SU-DHL-6 (cell line): ENCODE results near the gene HMGCR.
A peak's percentile ranks its signal among the peaks of the same experiment; 100 is the strongest.

Experiments used
- H2AFZ ChIP-seq: fragments of 200-600 bp; sonication (generic); 2 replicates; pipeline ENCODE4 v1.6.1; 2014; ENCODE audit warnings: low read depth, mild to moderate bottlenecking, moderate library complexity, mixed read lengths, antibody characterized with exemption, low read length; ENCODE audit not compliant: severe bottlenecking
- H3F3A ChIP-seq: fragments of 200-600 bp; shearing (Covaris generic); 2 replicates; pipeline ENCODE4 v1.6.0; 2016; ENCODE audit warnings: antibody characterized with exemption, mild to moderate bottlenecking; ENCODE audit not compliant: insufficient read depth
- H3K27ac ChIP-seq: fragments of 200-600 bp; sonication (generic); 2 replicates; pipeline ENCODE4 v1.5.1; 2016; ENCODE audit warnings: low read depth, mild to moderate bottlenecking, low read length, moderate library complexity, mixed read lengths
- H3K27me3 ChIP-seq: fragments of 200-600 bp; sonication (generic), shearing (Covaris generic); 2 replicates; pipeline ENCODE4 v1.6.0; 2014; ENCODE audit warnings: mild to moderate bottlenecking, low read length
- H3K36me3 ChIP-seq: fragments of 200-600 bp; sonication (generic); 2 replicates; pipeline ENCODE4 v1.6.1; 2014; ENCODE audit warnings: mild to moderate bottlenecking, low read length, mixed read lengths
- H3K4me2 ChIP-seq: fragments of 300-600, 200-600 bp; shearing (Covaris generic), sonication (generic); 2 replicates; pipeline ENCODE4 v1.6.0; 2014; ENCODE audit warnings: low read length, low read depth, mild to moderate bottlenecking; ENCODE audit not compliant: poor library complexity, severe bottlenecking
- H3K4me3 ChIP-seq: fragments of 200-600 bp; sonication (generic); 2 replicates; pipeline ENCODE4 v1.5.1; 2014; ENCODE audit warnings: antibody characterized with exemption, low read length, mild to moderate bottlenecking, mixed read lengths; ENCODE audit not compliant: insufficient read depth, poor library complexity, severe bottlenecking
- H3K79me2 ChIP-seq: fragments of 200-600 bp; sonication (generic); 2 replicates; pipeline ENCODE4 v1.6.1; 2014; ENCODE audit warnings: mild to moderate bottlenecking, low read length, moderate library complexity; ENCODE audit not compliant: insufficient read depth
- H3K9ac ChIP-seq: fragments of 200-600 bp; sonication (generic); 2 replicates; pipeline ENCODE4 v1.7.0; 2014; ENCODE audit warnings: mild to moderate bottlenecking, low read length
- H3K9me2 ChIP-seq: fragments of 200-600 bp; sonication (generic); replicated peaks from 2 replicates; pipeline ENCODE4 v1.6.1; 2014; ENCODE audit warnings: low read length; ENCODE audit not compliant: insufficient read depth
- H3K9me3 ChIP-seq: fragments of 200-600 bp; sonication (generic); 2 replicates; pipeline ENCODE4 v1.6.1; 2014; ENCODE audit warnings: low read length, mixed read lengths; ENCODE audit not compliant: insufficient read depth
- H4K20me1 ChIP-seq: fragments of 200-600 bp; sonication (generic); 2 replicates; pipeline ENCODE4 v1.6.1; 2014; ENCODE audit warnings: low read depth, mild to moderate bottlenecking, antibody characterized with exemption, low read length, moderate library complexity, mixed read lengths
- EZH2phosphoT487 ChIP-seq: fragments of 200-600 bp; sonication (generic), shearing (Covaris generic); conservative IDR thresholded peaks from 2 replicates; pipeline ENCODE4 v1.6.1; 2018; ENCODE audit warnings: mild to moderate bottlenecking, antibody characterized with exemption, low read length, moderate library complexity, mixed read lengths
- TF ChIP-seq, protein P1 (sequence below): fragments of 200-600 bp; sonication (generic); IDR thresholded peaks from one replicate; pipeline ENCODE4 v1.5.1; 2017; ENCODE audit warnings: antibody characterized with exemption, mild to moderate bottlenecking, low read length, moderate library complexity; ENCODE audit not compliant: insufficient read depth, poor library complexity, severe bottlenecking

The HMGCR gene

DNA sequence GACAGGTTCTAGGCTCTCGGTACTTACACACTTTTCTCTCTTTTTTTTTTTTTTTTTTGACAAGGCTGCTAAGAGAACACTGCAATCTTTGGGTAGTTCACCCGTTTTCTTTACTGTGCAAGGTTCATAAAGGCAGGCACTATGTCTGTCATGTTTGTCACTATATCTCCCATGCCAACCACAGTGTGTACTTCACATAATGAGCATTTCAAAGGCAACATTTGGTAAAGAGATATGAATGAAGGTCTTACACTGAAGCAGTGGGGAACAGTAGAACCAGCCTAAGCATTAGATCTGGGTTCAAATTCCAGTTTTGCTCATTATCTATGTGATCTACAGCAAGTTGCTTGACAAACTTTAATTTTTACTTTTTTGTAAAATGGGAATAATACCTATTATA is 1.5 kb upstream of the HMGCR start:
- H3K9me2 ChIP-seq = no peaks in the 10 kb centered on the region
- H3K36me3 ChIP-seq = 0 out of 2 replicates have a peak, but pooled peaks cover 8% of the 10 kb centered on the region
- H3K4me3 ChIP-seq = no peak overlapping the region
- H3K27ac ChIP-seq = no peak overlapping the region
- peaks cover 34% of the 10 kb centered on the region for H3K79me2 ChIP-seq
- H2AFZ ChIP-seq = no peak overlapping the region
- peaks cover 24% of the 10 kb centered on the region for H4K20me1 ChIP-seq
- H3K9me3 ChIP-seq = no peaks in the 10 kb centered on the region
- no peak overlapping the region for H3K9ac ChIP-seq
- TF ChIP-seq, protein P1, sequence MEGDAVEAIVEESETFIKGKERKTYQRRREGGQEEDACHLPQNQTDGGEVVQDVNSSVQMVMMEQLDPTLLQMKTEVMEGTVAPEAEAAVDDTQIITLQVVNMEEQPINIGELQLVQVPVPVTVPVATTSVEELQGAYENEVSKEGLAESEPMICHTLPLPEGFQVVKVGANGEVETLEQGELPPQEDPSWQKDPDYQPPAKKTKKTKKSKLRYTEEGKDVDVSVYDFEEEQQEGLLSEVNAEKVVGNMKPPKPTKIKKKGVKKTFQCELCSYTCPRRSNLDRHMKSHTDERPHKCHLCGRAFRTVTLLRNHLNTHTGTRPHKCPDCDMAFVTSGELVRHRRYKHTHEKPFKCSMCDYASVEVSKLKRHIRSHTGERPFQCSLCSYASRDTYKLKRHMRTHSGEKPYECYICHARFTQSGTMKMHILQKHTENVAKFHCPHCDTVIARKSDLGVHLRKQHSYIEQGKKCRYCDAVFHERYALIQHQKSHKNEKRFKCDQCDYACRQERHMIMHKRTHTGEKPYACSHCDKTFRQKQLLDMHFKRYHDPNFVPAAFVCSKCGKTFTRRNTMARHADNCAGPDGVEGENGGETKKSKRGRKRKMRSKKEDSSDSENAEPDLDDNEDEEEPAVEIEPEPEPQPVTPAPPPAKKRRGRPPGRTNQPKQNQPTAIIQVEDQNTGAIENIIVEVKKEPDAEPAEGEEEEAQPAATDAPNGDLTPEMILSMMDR = no peak
- no peaks in the 10 kb centered on the region for H3F3A ChIP-seq
- H3K4me2 ChIP-seq = no peak overlapping the region
- H3K27me3 ChIP-seq = no peaks in the 10 kb centered on the region

DNA sequence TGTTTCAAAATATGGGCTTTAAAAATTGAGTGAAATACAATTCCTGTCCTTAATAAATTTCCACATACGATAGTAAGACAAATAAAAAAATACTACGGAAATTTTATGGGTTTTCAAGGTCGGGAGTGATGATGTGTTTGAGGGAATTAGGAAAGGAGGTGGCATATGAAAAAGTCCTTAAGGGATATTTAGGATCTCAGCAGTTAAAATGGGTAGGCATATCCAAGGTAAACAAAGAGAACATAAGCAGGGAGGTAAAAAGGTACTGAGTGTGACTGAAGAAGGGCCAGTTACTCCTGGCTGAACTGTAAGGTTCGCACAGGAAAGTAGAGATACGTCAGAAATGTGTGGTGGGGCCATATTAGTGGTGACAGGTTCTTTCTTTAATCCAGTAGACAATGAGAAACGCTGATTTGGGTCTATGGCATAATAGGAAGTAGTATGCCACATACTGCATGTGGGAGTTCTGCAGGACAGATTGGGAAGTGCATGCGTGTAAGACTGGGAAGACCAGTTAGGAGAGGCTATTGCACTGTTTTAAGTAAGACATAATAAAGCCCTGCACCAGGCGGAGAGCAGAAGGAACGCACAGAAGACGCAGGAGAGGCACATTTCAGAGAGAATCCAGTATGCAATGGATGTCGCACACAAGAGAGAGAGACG is 937 bp upstream of the HMGCR start:
- TF ChIP-seq, protein P1 = no peak
- no peak for TF ChIP-seq EZH2phosphoT487
- Histone ChIP-seq H2AFZ (peak overlapping the region; percentile 66), H3K9me2 (no peaks in the 10 kb centered on the region), H3K79me2 (peaks cover 40% of the 10 kb centered on the region), H3K27ac (peak overlapping the region; percentile 73), H3K9ac (peak overlapping the region; percentile 62), H3K4me2 (peak overlapping the region; percentile 75), H3K27me3 (no peaks in the 10 kb centered on the region), H3F3A (no peaks in the 10 kb centered on the region), H3K9me3 (no peaks in the 10 kb centered on the region), H4K20me1 (peaks cover 29% of the 10 kb centered on the region), H3K4me3 (peak overlapping the region; percentile 56), H3K36me3 (0 out of 2 replicates have a peak, but pooled peaks cover 11% of the 10 kb centered on the region)

DNA sequence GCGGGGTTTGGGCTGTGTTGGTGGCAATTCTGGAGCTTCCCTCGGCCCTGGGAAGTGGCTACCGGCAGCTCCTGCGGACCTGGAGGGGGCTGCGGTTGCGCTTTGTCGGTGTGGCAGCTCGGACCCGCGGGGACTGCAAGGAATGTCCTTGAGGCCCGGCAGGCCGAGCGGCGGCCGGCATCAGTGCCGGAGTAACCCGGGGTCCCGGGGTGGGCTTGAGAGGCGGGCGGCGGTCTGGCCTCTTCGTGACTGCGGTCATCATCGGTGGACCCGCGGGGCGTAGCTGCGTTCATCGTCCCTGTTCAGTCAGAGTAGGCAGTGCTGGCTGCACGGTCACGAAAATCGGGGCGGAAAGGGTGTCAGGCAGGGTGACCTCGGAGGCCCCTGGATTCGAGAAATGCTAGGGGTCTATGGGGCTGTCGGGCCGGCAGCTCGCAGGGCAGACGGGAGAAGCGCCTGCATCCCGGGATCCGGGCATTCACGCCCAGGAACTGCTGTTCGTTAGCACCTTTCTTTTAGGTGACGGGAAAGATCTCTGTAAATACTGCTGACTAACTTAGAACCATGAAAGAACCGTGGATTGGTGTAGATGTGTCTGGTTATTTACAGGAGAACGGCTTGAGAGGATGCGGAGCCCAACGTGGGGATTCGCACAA is 474 bp downstream of the HMGCR start:
- Histone ChIP-seq H3K4me3 (peak overlapping the region; percentile 97), H3K27ac (peak overlapping the region; percentile 77), H3K9ac (peak overlapping the region; percentile 99), H3F3A (no peaks in the 10 kb centered on the region), H3K9me2 (no peaks in the 10 kb centered on the region), H4K20me1 (peaks cover 43% of the 10 kb centered on the region), H3K36me3 (peaks cover 16% of the 10 kb centered on the region; the same call in 1 of the 2 replicates), H3K4me2 (peak overlapping the region; percentile 79), H3K79me2 (peaks cover 54% of the 10 kb centered on the region), H3K27me3 (no peaks in the 10 kb centered on the region), H2AFZ (no peak overlapping the region), H3K9me3 (no peaks in the 10 kb centered on the region)
- TF ChIP-seq, protein P1 = no peak
- no peak for TF ChIP-seq EZH2phosphoT487
